Measurements from ENCODE around the gene GID8. TPM values are rescaled to one million over a fixed set of nuclear protein-coding genes. Genes with fewer than 3 reads are reported as not detected.

Gene GID8
- total and polyA plus RNA-seq, 2 donors (not counting 1 experiment from before 2014, with no cell fraction given): 12.4 to 47.4 TPM

DNA sequence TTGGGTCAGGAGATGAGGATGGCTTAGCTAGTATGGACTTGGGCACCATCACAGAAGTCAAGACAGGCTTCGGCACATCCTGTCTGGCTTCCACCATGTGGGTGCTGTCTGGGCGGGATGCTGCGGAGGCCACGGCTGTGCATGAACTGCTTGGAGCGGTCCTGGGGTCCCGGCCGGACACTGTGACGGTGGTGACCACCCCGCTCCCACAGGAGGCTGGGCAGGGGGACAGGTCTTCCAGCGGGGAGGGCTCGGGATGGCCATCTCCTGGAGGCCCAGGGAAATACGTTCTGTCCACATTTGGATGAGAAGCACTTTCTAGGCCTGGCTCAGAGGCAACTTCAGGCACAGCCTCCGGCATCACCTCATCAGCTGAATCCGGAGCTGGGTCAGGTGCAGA is 44.2 kb upstream of the GID8 start:
- intact Hi-C loops (cut with micrococcal nuclease): no loop called here
- CTCF ChIA-PET: interaction anchor here (0.9 to 2.2 kb wide), 2 partner anchors 9 to 77 kb away, joined by 4 to 8 read pairs; no protein-coding TSS in a partner anchor

DNA sequence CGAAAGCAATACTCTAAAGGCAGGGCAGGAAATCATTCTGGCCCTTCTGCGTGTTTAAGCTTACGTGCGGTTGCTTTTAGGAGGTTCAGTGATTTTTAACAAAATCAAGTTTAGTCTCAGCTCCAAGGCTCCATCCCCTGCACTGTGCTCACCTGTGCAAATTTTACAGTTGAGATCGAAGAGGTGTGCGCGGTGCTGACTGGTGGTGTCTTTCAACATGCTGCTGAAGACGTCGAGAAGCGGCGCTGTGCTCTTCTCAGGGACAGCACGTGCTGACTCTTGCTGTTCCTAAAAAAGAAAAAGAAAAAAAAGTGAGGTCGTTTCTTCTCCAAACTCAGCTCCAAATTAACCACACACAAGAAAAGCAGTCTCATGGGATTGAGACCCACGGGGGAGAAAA is 43.7 kb upstream of the GID8 start:
- Histone ChIP-seq H3K9ac (ENCODE audit: low read length) (no peak overlapping the region), H3K4me3 (ENCODE audit: control extremely low read depth in 1 of 5, extremely low read depth in 1 of 5, insufficient read depth in 1 of 5, low read depth in 2 of 5, low read length in 4 of 5) (no peak overlapping the region), H3K36me3 (replicated peaks in 1 of 2; ENCODE audit: control extremely low read depth in 1 of 2, control insufficient read depth in 1 of 2, extremely low read depth in 1 of 2, insufficient read depth in 2 of 2, low read length in 1 of 2) (peaks cover 4 to 70% of the 10 kb centered on the region in 2 experiments), H3K4me2 (replicated peaks; ENCODE audit: low read depth, low read length, poor library complexity, severe bottlenecking) (no peak overlapping the region), H4K20me1 (ENCODE audit: control insufficient read depth, insufficient read depth, low read length, poor library complexity, severe bottlenecking) (peaks cover 51% of the 10 kb centered on the region), H3K27me3 (replicated peaks in 1 of 4; ENCODE audit: control extremely low read depth in 1 of 4, control insufficient read depth in 3 of 4, insufficient read depth in 4 of 4, low read length in 3 of 4) (no peaks in the 10 kb centered on the region), H3K79me2 (ENCODE audit: control insufficient read depth, insufficient read depth, low read length) (no peaks in the 10 kb centered on the region), H2AFZ (ENCODE audit: insufficient read depth, low read depth, low read length, poor library complexity, severe bottlenecking) (no peak overlapping the region), H3K9me3 (ENCODE audit: control extremely low read depth in 1 of 3, control insufficient read depth in 2 of 3, insufficient read depth in 1 of 3, low read length in 2 of 3) (no peaks in the 10 kb centered on the region), H3K27ac (ENCODE audit: low read length in 2 of 2) (no peak overlapping the region), H3K4me1 (ENCODE audit: control insufficient read depth in 2 of 2, insufficient read depth in 2 of 2, low read length in 2 of 2) (peaks cover 3 to 6% of the 10 kb centered on the region in 2 donors)
- no peaks in the 10 kb centered on the region for H3K9me3 Mint-ChIP-seq (ENCODE audit: insufficient read depth)
- CTCF ChIA-PET: interaction anchor here (0.9 to 2.2 kb wide), 3 partner anchors 8 to 76 kb away, joined by 3 to 8 read pairs (median 4); no protein-coding TSS in a partner anchor
- H3K27me3 Mint-ChIP-seq: no peaks in the 10 kb centered on the region
- POLR2A ChIA-PET: no interaction called here
- no peak overlapping the region for H3K27ac Mint-ChIP-seq
- no peak for TF ChIP-seq EZH2 (IDR thresholded peaks at IDR 0.05; ENCODE audit: borderline replicate concordance, insufficient read depth, low read depth, low read length, poor library complexity, severe bottlenecking)
- TF ChIP-seq, protein P1, sequence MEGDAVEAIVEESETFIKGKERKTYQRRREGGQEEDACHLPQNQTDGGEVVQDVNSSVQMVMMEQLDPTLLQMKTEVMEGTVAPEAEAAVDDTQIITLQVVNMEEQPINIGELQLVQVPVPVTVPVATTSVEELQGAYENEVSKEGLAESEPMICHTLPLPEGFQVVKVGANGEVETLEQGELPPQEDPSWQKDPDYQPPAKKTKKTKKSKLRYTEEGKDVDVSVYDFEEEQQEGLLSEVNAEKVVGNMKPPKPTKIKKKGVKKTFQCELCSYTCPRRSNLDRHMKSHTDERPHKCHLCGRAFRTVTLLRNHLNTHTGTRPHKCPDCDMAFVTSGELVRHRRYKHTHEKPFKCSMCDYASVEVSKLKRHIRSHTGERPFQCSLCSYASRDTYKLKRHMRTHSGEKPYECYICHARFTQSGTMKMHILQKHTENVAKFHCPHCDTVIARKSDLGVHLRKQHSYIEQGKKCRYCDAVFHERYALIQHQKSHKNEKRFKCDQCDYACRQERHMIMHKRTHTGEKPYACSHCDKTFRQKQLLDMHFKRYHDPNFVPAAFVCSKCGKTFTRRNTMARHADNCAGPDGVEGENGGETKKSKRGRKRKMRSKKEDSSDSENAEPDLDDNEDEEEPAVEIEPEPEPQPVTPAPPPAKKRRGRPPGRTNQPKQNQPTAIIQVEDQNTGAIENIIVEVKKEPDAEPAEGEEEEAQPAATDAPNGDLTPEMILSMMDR (IDR thresholded peaks at IDR 0.05): no peak
- H3K4me1 Mint-ChIP-seq: peaks cover 14% of the 10 kb centered on the region
- intact Hi-C loops (cut with micrococcal nuclease): no loop called here
- DNase-seq (no peak), ATAC-seq (ENCODE audit: low read depth) (no peak)
- WGBS (ENCODE audit: insufficient coverage): 95% methylated on average over 12 of the region's 14 CpGs
- H3K4me3 Mint-ChIP-seq: no peak overlapping the region

More for the DNA sequence above, 44.2 kb upstream of the GID8 start:
- no peaks in the 10 kb centered on the region for H3K9me3 ChIP-seq (ENCODE audit: control extremely low read depth in 1 of 3, control insufficient read depth in 2 of 3, insufficient read depth in 1 of 3, low read length in 2 of 3)
- DNase-seq: no peak
- H3K4me3 ChIP-seq (ENCODE audit: control extremely low read depth in 1 of 5, extremely low read depth in 1 of 5, insufficient read depth in 1 of 5, low read depth in 2 of 5, low read length in 4 of 5): no peak overlapping the region
- no peak overlapping the region for H3K9ac ChIP-seq (ENCODE audit: low read length)
- no peaks in the 10 kb centered on the region for H3K27me3 ChIP-seq (replicated peaks in 1 of 4; ENCODE audit: control extremely low read depth in 1 of 4, control insufficient read depth in 3 of 4, insufficient read depth in 4 of 4, low read length in 3 of 4)
- POLR2A ChIA-PET: no interaction called here
- ATAC-seq (ENCODE audit: low read depth): no peak
- peaks cover 4 to 76% of the 10 kb centered on the region in 2 experiments for H3K36me3 ChIP-seq (replicated peaks in 1 of 2; ENCODE audit: control extremely low read depth in 1 of 2, control insufficient read depth in 1 of 2, extremely low read depth in 1 of 2, insufficient read depth in 2 of 2, low read length in 1 of 2)
- TF ChIP-seq EZH2 (IDR thresholded peaks at IDR 0.05; ENCODE audit: borderline replicate concordance, insufficient read depth, low read depth, low read length, poor library complexity, severe bottlenecking): no peak
- TF ChIP-seq, protein P1 (IDR thresholded peaks at IDR 0.05): no peak
- Mint-ChIP-seq H3K27me3 (no peaks in the 10 kb centered on the region), H3K4me1 (peaks cover 8% of the 10 kb centered on the region), H3K9me3 (ENCODE audit: insufficient read depth) (no peaks in the 10 kb centered on the region), H3K27ac (no peak overlapping the region), H3K4me3 (no peak overlapping the region)
- H2AFZ ChIP-seq (ENCODE audit: insufficient read depth, low read depth, low read length, poor library complexity, severe bottlenecking): no peak overlapping the region
- no peaks in the 10 kb centered on the region for H3K79me2 ChIP-seq (ENCODE audit: control insufficient read depth, insufficient read depth, low read length)
- H3K4me1 ChIP-seq (ENCODE audit: control insufficient read depth in 2 of 2, insufficient read depth in 2 of 2, low read length in 2 of 2): peaks cover 0 to under 1% of the 10 kb centered on the region in 2 donors
- no peak overlapping the region for H3K27ac ChIP-seq (ENCODE audit: low read length in 2 of 2)
- WGBS (ENCODE audit: insufficient coverage): 98% methylated on average over 14 of the region's 14 CpGs
- H3K4me2 ChIP-seq (replicated peaks; ENCODE audit: low read depth, low read length, poor library complexity, severe bottlenecking): no peak overlapping the region
- peaks cover 51% of the 10 kb centered on the region for H4K20me1 ChIP-seq (ENCODE audit: control insufficient read depth, insufficient read depth, low read length, poor library complexity, severe bottlenecking)
